ENCODE measurements around the gene CX3CR1.

GRCh38 chr3:39278616-39278935 lies 1.3 kb downstream of the CX3CR1 start:
- TF ChIP-seq CTCF (IDR thresholded peaks at IDR 0.05; ENCODE audit: low read depth, low read length), result no peak
- TF ChIP-seq EZH2phosphoT487 (IDR thresholded peaks at IDR 0.05; ENCODE audit: low read depth), result no peak
